ACHN (cell line): Measurements from ENCODE around the gene SETBP1.

Experiments used
- DNase-seq: peaks from one replicate; pipeline ENCODE4 v3.0.0-alpha.2; 2015
- in situ Hi-C: cut with HindIII; loops from 2 replicates; pipeline ENCODE4 v1.10.0; 2017; ENCODE audit warnings: low sequenced_read_pairs, low pct_ligation_motif_present, low pct_unique_long_range_greater_than_20kb

SETBP1 gene

DNA sequence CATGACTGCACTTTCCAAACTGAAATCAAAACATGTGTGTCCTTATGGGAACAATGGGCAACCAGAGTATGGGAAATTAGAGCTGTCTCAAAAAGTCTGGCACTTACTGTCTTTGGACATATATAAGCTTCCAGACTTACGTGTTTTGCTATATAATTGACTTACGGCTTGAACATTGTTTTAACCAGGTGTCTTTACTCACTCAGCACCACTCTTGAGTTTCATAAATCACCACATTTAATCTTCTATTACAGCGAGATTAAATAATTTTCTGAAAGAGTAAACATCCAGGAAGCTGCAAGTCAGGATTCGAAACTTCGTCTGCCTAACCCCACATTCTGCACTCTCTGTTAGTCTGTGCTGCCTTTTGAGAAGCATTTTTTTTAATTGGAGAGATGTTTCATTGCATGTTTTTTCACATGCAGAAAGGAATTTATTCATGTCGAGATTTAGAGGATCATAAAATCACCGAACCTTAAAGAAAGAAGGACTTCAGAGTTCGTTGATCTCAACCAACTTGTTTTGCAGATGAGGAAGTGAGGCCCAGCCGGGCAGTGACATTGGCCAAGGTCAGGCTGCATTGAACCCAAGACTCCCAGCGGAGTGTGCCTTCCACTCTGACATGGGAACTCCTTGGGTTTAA, 137.3 kb downstream of the SETBP1 start:
- in situ Hi-C loops = no loop called here
- no peak for DNase-seq

GRCh38 chr18:44818668-44819403, 138.1 kb downstream of the SETBP1 start:
- in situ Hi-C loops = no loop called here
- DNase-seq = no peak

DNA sequence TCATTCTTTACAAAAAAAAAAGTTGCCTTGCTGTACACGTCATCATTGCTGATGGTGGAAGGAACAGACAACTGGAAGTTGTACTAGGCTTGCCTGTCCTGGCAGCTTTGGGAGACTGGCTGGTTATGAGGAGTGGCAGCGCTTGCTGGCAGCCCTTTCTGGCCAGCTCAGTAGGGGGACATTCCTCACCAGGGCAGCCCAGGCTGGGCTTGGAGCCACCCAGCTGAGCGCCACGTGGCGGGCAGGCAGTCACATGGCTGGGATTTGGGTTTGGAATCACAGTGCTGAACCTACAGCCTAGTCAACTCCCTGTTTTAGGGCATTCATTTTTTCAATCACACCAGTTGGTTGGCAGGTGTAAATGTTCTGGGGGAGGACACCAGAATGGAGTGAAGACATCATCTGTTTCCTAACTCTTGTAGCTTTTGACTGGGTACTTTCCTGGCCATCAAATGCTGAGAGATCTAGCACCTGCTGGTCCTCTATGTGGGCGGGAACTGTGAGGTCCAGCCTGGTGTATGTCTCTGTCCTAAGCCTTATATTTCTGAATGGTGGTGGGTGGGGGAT, 139.3 kb downstream of the SETBP1 start:
- in situ Hi-C loops = no loop called here
- no peak for DNase-seq

DNA sequence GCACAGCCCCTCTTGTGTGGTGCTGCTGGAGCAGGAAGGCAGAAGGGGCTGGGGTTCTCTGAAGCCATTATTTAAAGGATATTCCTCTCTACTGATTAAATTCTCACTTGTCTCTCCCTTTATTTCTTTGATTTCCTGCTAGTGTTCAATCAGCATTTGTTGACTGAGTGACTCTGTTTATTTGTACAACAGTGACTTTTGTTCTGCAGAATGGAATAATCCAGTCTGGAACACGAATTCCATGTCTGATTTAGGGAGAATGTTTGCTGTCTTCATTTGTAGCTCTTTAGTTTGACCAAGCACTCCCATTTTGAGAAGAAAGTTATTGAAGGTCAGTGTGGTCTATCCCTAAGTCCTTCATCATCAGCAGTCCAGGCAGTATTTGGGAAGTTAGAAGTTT, 141.2 kb downstream of the SETBP1 start:
- in situ Hi-C loops = no loop called here
- no peak for DNase-seq

GRCh38 chr18:44823286-44823685, 142.6 kb downstream of the SETBP1 start:
- in situ Hi-C loops = no loop called here
- DNase-seq = no peak

- DNase-seq = no peak
These were observed 143.1 kb downstream of the SETBP1 start for GRCh38 chr18:44823782-44824181.

GRCh38 chr18:44824884-44825283, 144.2 kb downstream of the SETBP1 start:
- in situ Hi-C loops = no loop called here
- no peak for DNase-seq

More at GRCh38 chr18:44823782-44824181, 143.1 kb downstream of the SETBP1 start:
- in situ Hi-C loops = no loop called here

DNA sequence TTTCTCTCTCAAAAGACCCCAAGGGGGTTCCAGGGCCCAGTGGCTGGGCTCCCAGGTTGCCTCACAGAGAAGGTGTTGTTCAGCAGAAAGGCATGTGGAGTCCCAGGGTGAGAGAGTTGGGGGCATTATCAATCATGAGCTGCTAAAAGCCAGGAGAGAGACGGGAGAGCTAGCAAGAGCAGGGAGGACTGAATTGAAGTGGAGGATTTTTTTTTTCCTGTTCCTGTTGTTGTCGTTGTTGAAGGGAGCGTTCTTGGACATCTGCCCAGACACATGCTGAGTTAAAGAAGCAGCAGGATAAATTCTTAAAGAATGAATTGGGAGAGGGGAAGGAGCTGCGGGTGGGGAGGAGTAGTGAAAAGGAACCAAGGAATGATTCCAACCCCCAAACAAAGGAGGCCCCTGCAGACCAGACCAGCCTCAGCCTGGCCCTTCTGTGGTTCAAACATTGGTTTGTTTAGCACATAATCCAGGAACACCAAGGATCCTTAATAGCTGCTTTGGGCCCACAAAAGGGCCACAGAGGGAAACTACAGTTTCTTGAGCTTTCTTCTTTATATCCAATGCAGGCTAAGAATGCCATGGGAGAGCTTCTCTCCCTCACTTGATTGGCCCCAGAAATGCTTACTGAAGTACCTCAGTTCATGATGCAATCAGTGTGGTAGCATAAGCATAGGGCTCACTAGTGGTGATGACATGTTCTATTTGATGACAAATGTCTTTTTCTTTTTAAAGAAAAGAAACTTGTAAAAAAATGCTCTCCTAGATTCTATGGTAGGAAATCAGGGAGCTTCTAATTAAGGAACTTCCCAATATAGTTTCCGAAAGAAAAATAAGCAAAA, 146.0 kb downstream of the SETBP1 start:
- peak; percentile 27 for DNase-seq
- in situ Hi-C loops = no loop called here

DNA sequence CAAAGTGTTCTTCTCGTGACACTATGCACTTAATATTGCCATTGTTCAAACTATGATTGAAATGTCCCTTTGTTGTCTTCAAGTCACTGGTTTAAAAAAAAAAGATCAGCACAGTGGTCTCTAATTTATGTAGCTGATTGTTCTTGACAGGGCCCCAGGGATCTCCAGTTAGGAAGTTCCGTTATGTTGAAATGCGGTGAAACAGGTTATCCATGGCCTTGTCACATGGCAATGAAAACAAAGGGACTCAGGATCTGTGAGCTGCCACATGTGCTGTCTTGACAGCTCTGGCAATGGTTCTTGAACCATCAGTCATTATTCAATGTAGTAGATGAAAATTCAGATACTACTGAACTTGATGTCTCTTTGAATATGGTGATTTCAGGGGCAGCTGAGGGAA, 147.4 kb downstream of the SETBP1 start:
- in situ Hi-C loops = no loop called here

DNA sequence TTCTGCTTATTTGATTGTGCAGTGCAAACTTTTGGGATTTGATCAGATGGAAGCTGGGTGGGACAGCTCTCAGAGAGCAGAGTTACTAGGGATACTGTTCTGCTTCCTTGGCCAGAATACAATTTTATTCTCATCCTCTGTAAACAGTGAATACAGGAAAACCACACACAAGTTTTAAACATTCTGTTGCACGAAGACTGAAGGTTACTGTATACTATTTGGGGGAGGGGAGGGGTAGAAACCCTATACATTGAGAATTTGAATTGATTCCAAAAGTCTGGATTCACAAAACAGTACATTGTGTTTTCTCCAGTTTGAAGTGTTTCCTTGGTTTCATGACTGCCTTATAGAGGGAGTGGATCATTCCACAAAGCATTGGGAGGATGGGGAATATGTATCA, 149.9 kb downstream of the SETBP1 start:
- in situ Hi-C loops = no loop called here
- no peak for DNase-seq

More for the DNA sequence above, 147.4 kb downstream of the SETBP1 start:
- DNase-seq = no peak

- DNase-seq = no peak
- in situ Hi-C loops = no loop called here
These were observed 153.1 kb downstream of the SETBP1 start for GRCh38 chr18:44833786-44834185.

- in situ Hi-C loops = no loop called here
- no peak for DNase-seq
These were observed 154.3 kb downstream of the SETBP1 start for GRCh38 chr18:44834867-44835469.

- no peak for DNase-seq
- in situ Hi-C loops = no loop called here
These were observed 155.0 kb downstream of the SETBP1 start for GRCh38 chr18:44835703-44836102.

GRCh38 chr18:44836263-44836662, 155.6 kb downstream of the SETBP1 start:
- DNase-seq = no peak
- in situ Hi-C loops = no loop called here

- no peak for DNase-seq
- in situ Hi-C loops = no loop called here
These were observed 156.9 kb downstream of the SETBP1 start for GRCh38 chr18:44837482-44838180.

- in situ Hi-C loops = no loop called here
- DNase-seq = no peak
These were observed 158.4 kb downstream of the SETBP1 start for GRCh38 chr18:44838971-44839666.

DNA sequence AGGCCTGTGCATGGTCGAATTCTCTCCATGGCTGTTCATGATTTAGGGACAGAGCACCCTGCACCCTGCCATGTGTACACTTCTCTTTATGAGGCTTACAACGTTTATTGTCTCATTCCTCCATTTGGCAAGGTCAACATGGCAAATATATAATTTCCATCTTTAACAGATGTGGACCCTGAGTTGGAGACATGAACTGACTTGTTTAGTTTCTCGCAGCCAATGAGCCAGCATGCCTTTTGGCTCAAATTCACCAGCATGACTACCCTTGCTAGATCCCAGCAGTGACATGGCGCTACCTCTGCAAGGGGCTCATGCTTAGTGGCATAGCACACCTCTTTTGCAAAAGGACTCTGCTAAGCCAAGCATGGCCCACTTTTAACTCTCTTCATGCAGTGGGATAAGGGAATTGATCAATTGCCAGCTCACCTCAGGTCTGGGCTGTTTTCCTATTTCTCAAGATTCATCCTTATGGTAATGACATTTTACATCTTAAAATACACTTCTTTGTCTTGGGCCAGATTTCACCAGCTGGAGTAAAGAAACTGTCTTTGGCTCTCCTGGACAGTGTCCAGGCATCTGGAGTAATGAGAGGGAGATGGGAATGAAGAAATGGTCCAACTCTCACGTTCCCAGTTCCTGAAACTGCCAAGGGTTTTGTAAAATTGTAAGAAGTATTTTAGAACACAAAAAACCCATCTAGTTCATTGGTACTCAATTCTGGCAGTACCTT, 159.5 kb downstream of the SETBP1 start:
- in situ Hi-C loops = no loop called here
- DNase-seq = no peak
